Endothelial cell of umbilical vein (primary cell): ENCODE results near the gene FGF19.

Experiments
- CTCF ChIP-seq, 2 donors: IDR thresholded peaks; 1 replicate in 1 of 2; 2 replicates in 1 of 2; pipeline ENCODE4 v1.5.1; 2011; ENCODE audit warnings: low read length in 2 of 2, mild to moderate bottlenecking in 2 of 2, moderate library complexity in 2 of 2, control low read depth in 1 of 2, inconsistent platforms in 1 of 2, low read depth in 1 of 2; ENCODE audit not compliant: insufficient read depth in 1 of 2; ENCODE audit errors: extremely low read depth in 1 of 2
- POLR2A ChIP-seq: IDR thresholded peaks from 2 replicates; pipeline ENCODE4 v1.6.1; 2012; ENCODE audit warnings: low read depth, mild to moderate bottlenecking, control low read depth, low read length
- POLR2AphosphoS5 ChIP-seq: IDR thresholded peaks from 2 replicates; pipeline ENCODE4 v1.6.1; 2012; ENCODE audit warnings: low read depth, mild to moderate bottlenecking, control low read depth, low read length, moderate library complexity; ENCODE audit not compliant: insufficient read depth

GRCh38 chr11:69703453-69703767 lies 412 bp downstream of the FGF19 start:
- TF ChIP-seq CTCF (IDR thresholded peaks at IDR 0.05; ENCODE audit: extremely low read depth in 1 of 2, insufficient read depth in 1 of 2, low read depth in 1 of 2, low read length in 2 of 2) (no peak), POLR2AphosphoS5 (no peak), POLR2A (no peak)
